Ovary (tissue), 3 donors: ENCODE data around the gene TSKU.

ENCODE experiments used
- POLR2A ChIP-seq: fragments of 450-650 bp; IDR thresholded peaks from one replicate; pipeline ENCODE4 v1.6.1; 2017; ENCODE audit warnings: antibody characterized with exemption, mild to moderate bottlenecking, moderate library complexity
- TF ChIP-seq, protein P1 (sequence below), 3 donors: fragments of 450-650 bp in 2 of 3; fragments of 200-600 bp in 1 of 3; IDR thresholded peaks; one replicate each; pipeline versions ENCODE4 v1.5.1 to v1.8.0; 2016 to 2022; ENCODE audit warnings: antibody characterized with exemption in 3 of 3, mild to moderate bottlenecking in 1 of 3
- donor health status: DM: no; HTN: no; CAD: no.

DNA sequence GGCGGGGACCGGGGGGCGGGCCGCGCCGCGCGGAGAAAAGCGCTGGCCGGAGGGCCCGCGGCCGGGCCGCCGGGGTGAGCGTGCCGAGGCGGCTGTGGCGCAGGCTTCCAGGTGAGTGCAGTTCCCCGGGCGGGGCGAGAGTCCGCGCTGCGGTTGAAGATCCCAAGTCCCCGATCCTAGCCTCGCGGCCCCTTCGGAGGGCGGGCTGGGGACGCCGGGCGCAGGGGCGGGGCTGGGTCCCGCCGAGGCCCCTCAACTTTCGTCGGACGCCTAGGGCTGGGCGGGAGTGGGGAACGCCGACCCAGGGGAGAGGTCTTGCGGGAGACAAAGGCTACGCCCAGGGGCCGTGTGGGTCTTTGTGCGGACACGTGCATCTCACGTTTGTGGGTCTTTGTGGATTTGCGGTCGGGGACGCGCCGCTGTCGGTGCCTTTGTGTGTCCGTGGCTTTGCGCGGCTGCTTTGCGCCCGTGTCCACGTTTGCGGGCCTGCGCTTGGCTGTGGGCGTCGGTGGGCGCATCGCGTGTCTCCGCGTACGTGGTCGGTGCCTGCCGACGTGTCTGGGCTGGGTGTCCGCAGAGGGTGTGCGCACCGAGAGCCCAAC, at the start of gene TSKU:
- TF ChIP-seq, protein P1, sequence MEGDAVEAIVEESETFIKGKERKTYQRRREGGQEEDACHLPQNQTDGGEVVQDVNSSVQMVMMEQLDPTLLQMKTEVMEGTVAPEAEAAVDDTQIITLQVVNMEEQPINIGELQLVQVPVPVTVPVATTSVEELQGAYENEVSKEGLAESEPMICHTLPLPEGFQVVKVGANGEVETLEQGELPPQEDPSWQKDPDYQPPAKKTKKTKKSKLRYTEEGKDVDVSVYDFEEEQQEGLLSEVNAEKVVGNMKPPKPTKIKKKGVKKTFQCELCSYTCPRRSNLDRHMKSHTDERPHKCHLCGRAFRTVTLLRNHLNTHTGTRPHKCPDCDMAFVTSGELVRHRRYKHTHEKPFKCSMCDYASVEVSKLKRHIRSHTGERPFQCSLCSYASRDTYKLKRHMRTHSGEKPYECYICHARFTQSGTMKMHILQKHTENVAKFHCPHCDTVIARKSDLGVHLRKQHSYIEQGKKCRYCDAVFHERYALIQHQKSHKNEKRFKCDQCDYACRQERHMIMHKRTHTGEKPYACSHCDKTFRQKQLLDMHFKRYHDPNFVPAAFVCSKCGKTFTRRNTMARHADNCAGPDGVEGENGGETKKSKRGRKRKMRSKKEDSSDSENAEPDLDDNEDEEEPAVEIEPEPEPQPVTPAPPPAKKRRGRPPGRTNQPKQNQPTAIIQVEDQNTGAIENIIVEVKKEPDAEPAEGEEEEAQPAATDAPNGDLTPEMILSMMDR (IDR thresholded peaks at IDR 0.05) = no peak
- TF ChIP-seq POLR2A = no peak
